ENCODE data around the gene CCDC6. TPM values are rescaled to one million over a fixed set of nuclear protein-coding genes. Genes with fewer than 3 reads are reported as not detected.

Gene CCDC6
- total RNA-seq, 4 donors from 2014 or later, result 53.2 to 72.4 (median 66.4) TPM

GRCh38 chr10:59770689-59771088 lies 135.7 kb downstream of the CCDC6 start:
- TF ChIP-seq POLR2A (IDR thresholded peaks at IDR 0.05) (no peak), CTCF (IDR thresholded peaks at IDR 0.05) (no peak)
- Histone ChIP-seq H3K4me1 (no peaks in the 10 kb centered on the region), H3K27me3 (no peaks in the 10 kb centered on the region), H3K9me3 (no peaks in the 10 kb centered on the region), H3K27ac (no peak overlapping the region), H3K4me3 (no peak overlapping the region), H3K36me3 (no peaks in the 10 kb centered on the region)
- intact Hi-C loops (cut with DNase I; ENCODE audit: low total_unique reads), result no loop called here
- no peak for DNase-seq

DNA sequence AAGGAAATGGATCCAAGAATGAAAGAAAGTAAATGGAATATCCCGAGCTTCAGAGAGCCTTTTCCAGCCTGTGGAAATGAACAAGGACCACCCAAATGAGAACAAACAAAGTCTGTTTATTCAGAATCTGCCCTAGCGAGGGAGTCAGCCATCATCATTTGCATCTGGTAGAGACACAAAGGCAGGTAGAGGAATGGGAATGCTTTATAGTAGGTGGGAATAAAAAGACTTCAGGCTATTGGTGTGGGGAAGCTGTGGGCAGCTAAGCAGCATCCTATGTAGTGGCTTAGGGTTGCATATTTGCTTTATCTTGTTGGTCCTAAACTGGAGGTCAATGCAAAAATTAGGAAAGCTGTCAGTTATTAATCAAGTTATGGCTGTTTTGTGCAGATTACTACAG lies 143.9 kb downstream of the CCDC6 start:
- Histone ChIP-seq H3K27me3 (no peaks in the 10 kb centered on the region), H3K4me3 (no peak overlapping the region), H3K4me1 (no peaks in the 10 kb centered on the region), H3K9me3 (no peaks in the 10 kb centered on the region), H3K27ac (no peak overlapping the region), H3K36me3 (no peaks in the 10 kb centered on the region)
- TF ChIP-seq POLR2A (IDR thresholded peaks at IDR 0.05) (no peak), CTCF (IDR thresholded peaks at IDR 0.05) (no peak)
- no peak for DNase-seq
- intact Hi-C loops (cut with DNase I; ENCODE audit: low total_unique reads), result no loop called here

GRCh38 chr10:59757966-59758365 lies 148.4 kb downstream of the CCDC6 start:
- no peaks in the 10 kb centered on the region for H3K36me3 ChIP-seq
- no peak for TF ChIP-seq CTCF (IDR thresholded peaks at IDR 0.05)
- no peak for TF ChIP-seq POLR2A (IDR thresholded peaks at IDR 0.05)
- no peak for DNase-seq
- H3K4me1 ChIP-seq, result no peaks in the 10 kb centered on the region
- no peaks in the 10 kb centered on the region for H3K27me3 ChIP-seq
- intact Hi-C loops (cut with DNase I; ENCODE audit: low total_unique reads), result no loop called here
- no peaks in the 10 kb centered on the region for H3K9me3 ChIP-seq
- no peak overlapping the region for H3K4me3 ChIP-seq
- H3K27ac ChIP-seq, result no peak overlapping the region

GRCh38 chr10:59754951-59755350 lies 151.4 kb downstream of the CCDC6 start:
- no peak overlapping the region for H3K27ac ChIP-seq
- DNase-seq, result no peak
- H3K36me3 ChIP-seq, result no peaks in the 10 kb centered on the region
- H3K9me3 ChIP-seq, result no peaks in the 10 kb centered on the region
- H3K27me3 ChIP-seq, result no peaks in the 10 kb centered on the region
- no peak overlapping the region for H3K4me3 ChIP-seq
- intact Hi-C loops (cut with DNase I; ENCODE audit: low total_unique reads), result no loop called here
- no peaks in the 10 kb centered on the region for H3K4me1 ChIP-seq
- no peak for TF ChIP-seq CTCF (IDR thresholded peaks at IDR 0.05)
- no peak for TF ChIP-seq POLR2A (IDR thresholded peaks at IDR 0.05)

DNA sequence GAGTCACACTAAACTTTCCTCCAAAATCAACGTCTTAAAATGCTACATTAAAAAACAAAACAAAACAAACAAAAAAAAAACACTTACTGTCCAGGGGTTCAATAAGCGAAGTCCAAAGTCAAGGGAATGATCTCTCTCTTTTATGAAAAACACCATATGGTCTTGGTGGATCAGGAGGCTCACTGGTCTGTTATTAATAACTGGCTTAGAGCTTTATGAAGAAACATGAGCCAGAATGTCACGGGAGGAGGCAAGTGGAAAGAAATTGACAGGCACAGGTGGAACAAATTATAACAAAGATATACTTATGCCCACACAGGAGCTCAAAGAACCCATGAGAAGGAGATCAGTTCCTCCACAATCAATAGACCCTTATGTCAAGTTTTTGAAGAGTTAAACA lies 153.1 kb downstream of the CCDC6 start, which contains the start of gene MRLN:
Gene MRLN, minus strand, starts transcription at position 189 of the 400 bp plus-strand sequence.
- no peaks in the 10 kb centered on the region for H3K27me3 ChIP-seq
- no peak within 1 kb of the TSS for H3K27ac ChIP-seq
- no peak within 1 kb of the TSS for H3K4me3 ChIP-seq
- TF ChIP-seq POLR2A (IDR thresholded peaks at IDR 0.05) (no peak), CTCF (IDR thresholded peaks at IDR 0.05) (no peak)
- no peaks in the 10 kb centered on the region for H3K36me3 ChIP-seq
- no peaks in the 10 kb centered on the region for H3K4me1 ChIP-seq
- intact Hi-C loops (cut with DNase I; ENCODE audit: low total_unique reads), result no loop called here
- no peak for DNase-seq
- H3K9me3 ChIP-seq, result no peaks in the 10 kb centered on the region
